Smooth muscle cell (in vitro differentiated cells): ENCODE results near the gene SPTLC3. TPM values are rescaled to one million over a fixed set of nuclear protein-coding genes. Genes with fewer than 3 reads are reported as not detected.

Experiments used
- DNase-seq: peaks from one replicate; lab custom pipeline; 2025; ENCODE audit not compliant: unreplicated experiment; lab: John Stamatoyannopoulos, UW
- H2AFZ ChIP-seq: fragments of 200-600 bp; sonication (generic); 2 replicates; pipeline ENCODE4 v1.6.0; 2016; ENCODE audit warnings: antibody characterized with exemption, low read depth, mild to moderate bottlenecking
- H3F3A ChIP-seq: fragments of 200-600 bp; sonication (generic); 2 replicates; pipeline ENCODE4 v1.6.0; 2017; ENCODE audit warnings: antibody characterized with exemption, low read depth
- H3K27ac ChIP-seq: fragments of 200-600 bp; sonication (generic); 2 replicates; pipeline ENCODE4 v1.5.1; 2016; ENCODE audit warnings: low read depth, mild to moderate bottlenecking
- H3K27me3 ChIP-seq: fragments of 200-600 bp; sonication (generic); 2 replicates; pipeline ENCODE4 v1.6.1; 2016; ENCODE audit warnings: low read depth, mild to moderate bottlenecking
- H3K36me3 ChIP-seq: fragments of 200-600 bp; sonication (generic); 2 replicates; pipeline ENCODE4 v1.5.1; 2016; ENCODE audit warnings: low read depth
- H3K4me1 ChIP-seq: fragments of 200-600 bp; sonication (generic); 2 replicates; pipeline ENCODE4 v1.5.1; 2016; ENCODE audit warnings: low read depth
- H3K4me2 ChIP-seq: fragments of 200-600 bp; sonication (generic); 2 replicates; pipeline ENCODE4 v1.6.0; 2016; ENCODE audit warnings: mild to moderate bottlenecking
- H3K4me3 ChIP-seq: fragments of 200-600 bp; sonication (generic); 2 replicates; pipeline ENCODE4 v1.5.1; 2016; ENCODE audit warnings: mild to moderate bottlenecking
- H3K79me2 ChIP-seq: fragments of 200-600 bp; sonication (generic); 2 replicates; pipeline ENCODE4 v1.6.0; 2016; ENCODE audit warnings: low read depth, mild to moderate bottlenecking
- H3K9ac ChIP-seq: fragments of 200-600 bp; sonication (generic); 2 replicates; pipeline ENCODE4 v1.6.0; 2016; ENCODE audit warnings: low read depth
- H3K9me3 ChIP-seq: fragments of 200-600 bp; sonication (generic); replicated peaks from 2 replicates; pipeline ENCODE4 v1.5.1; 2016; ENCODE audit warnings: low read depth
- H4K20me1 ChIP-seq: fragments of 200-600 bp; sonication (generic); 2 replicates; pipeline ENCODE4 v1.6.0; 2016; ENCODE audit warnings: low read depth
- WGBS: methylation state at CpG from one replicate; pipeline ENCODE4 v1.1.7; 2016; ENCODE audit warnings: low lambda C conversion rate; 5-methylcytosine and 5-hydroxymethylcytosine counted together
- polyA plus RNA-seq: library from polyadenylated mRNA; unstranded; fragments of >200 nt; fragmentation: Nextera tagmentation; extraction: Ambion mirVana; gene quantifications from 2 replicates; pipeline ENCODE4 v1.2.1, GENCODE V29; 2016
- total RNA-seq: library from RNA; depleted of rRNA; stranded (reverse); fragments of >200 nt; gene quantifications from 2 replicates; pipeline ENCODE4 v1.2.3, GENCODE V29; 2014
- TF ChIP-seq, protein P1 (sequence below): fragments of 200-600 bp; sonication (generic); IDR thresholded peaks from 2 replicates; pipeline ENCODE4 v1.5.1; 2017; ENCODE audit warnings: borderline replicate concordance, mild to moderate bottlenecking, antibody characterized with exemption; ENCODE audit not compliant: insufficient read depth, poor library complexity, severe bottlenecking

SPTLC3 gene
- total and polyA plus RNA-seq, 2 experiments from 2014 or later: 2.5 to 34.9 TPM

- Histone ChIP-seq H3K79me2 (no peaks in the 10 kb centered on the region), H3K4me1 (no peaks in the 10 kb centered on the region), H3K9ac (no peak overlapping the region), H2AFZ (no peak overlapping the region), H3F3A (no peaks in the 10 kb centered on the region), H3K4me2 (no peak overlapping the region), H3K27ac (no peak overlapping the region), H3K4me3 (no peak overlapping the region), H3K9me3 (no peaks in the 10 kb centered on the region), H4K20me1 (no peaks in the 10 kb centered on the region), H3K27me3 (no peaks in the 10 kb centered on the region), H3K36me3 (no peaks in the 10 kb centered on the region)
- no peak for DNase-seq
- 44% methylated on average over 5 of the region's 5 CpGs for WGBS
- TF ChIP-seq, protein P1, sequence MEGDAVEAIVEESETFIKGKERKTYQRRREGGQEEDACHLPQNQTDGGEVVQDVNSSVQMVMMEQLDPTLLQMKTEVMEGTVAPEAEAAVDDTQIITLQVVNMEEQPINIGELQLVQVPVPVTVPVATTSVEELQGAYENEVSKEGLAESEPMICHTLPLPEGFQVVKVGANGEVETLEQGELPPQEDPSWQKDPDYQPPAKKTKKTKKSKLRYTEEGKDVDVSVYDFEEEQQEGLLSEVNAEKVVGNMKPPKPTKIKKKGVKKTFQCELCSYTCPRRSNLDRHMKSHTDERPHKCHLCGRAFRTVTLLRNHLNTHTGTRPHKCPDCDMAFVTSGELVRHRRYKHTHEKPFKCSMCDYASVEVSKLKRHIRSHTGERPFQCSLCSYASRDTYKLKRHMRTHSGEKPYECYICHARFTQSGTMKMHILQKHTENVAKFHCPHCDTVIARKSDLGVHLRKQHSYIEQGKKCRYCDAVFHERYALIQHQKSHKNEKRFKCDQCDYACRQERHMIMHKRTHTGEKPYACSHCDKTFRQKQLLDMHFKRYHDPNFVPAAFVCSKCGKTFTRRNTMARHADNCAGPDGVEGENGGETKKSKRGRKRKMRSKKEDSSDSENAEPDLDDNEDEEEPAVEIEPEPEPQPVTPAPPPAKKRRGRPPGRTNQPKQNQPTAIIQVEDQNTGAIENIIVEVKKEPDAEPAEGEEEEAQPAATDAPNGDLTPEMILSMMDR: no peak
Measured at GRCh38 chr20:13200767-13201500, 192.2 kb downstream of the SPTLC3 start.

GRCh38 chr20:13202565-13202964 lies 193.8 kb downstream of the SPTLC3 start:
- no peak for DNase-seq
- WGBS: 93% methylated on average over 6 of the region's 6 CpGs
- no peak overlapping the region for H3K27ac ChIP-seq
- no peak overlapping the region for H3K4me3 ChIP-seq
- H4K20me1 ChIP-seq: no peaks in the 10 kb centered on the region
- H3K9me3 ChIP-seq: no peaks in the 10 kb centered on the region
- no peaks in the 10 kb centered on the region for H3K27me3 ChIP-seq
- H2AFZ ChIP-seq: no peak overlapping the region
- H3K79me2 ChIP-seq: no peaks in the 10 kb centered on the region
- no peaks in the 10 kb centered on the region for H3K4me1 ChIP-seq
- no peaks in the 10 kb centered on the region for H3K36me3 ChIP-seq
- H3F3A ChIP-seq: no peaks in the 10 kb centered on the region
- H3K9ac ChIP-seq: no peak overlapping the region
- H3K4me2 ChIP-seq: no peak overlapping the region
- TF ChIP-seq, protein P1: no peak

- Histone ChIP-seq H3K27ac (no peak overlapping the region), H3K79me2 (no peaks in the 10 kb centered on the region), H4K20me1 (no peaks in the 10 kb centered on the region), H3K9me3 (no peaks in the 10 kb centered on the region), H3K27me3 (no peaks in the 10 kb centered on the region), H3K4me3 (no peak overlapping the region), H3K9ac (no peak overlapping the region), H3K36me3 (no peaks in the 10 kb centered on the region), H3K4me2 (no peak overlapping the region), H3F3A (no peaks in the 10 kb centered on the region), H3K4me1 (no peaks in the 10 kb centered on the region), H2AFZ (no peak overlapping the region)
- TF ChIP-seq, protein P1: no peak
- WGBS: 80% methylated on average over 4 of the region's 4 CpGs
- DNase-seq: no peak
Measured at GRCh38 chr20:13205425-13205824, 196.7 kb downstream of the SPTLC3 start.
